GM12878 (cell line): ENCODE measurements around the gene ADCY5. TPM values are rescaled to one million over a fixed set of nuclear protein-coding genes. Genes with fewer than 3 reads are reported as not detected.

ENCODE experiments used
- ATAC-seq: fragments of 200-7000 bp; cut with Tn5 transposase; 3 replicates; pipeline ENCODE4 v1.9.1; 2020; ENCODE audit warnings: mild to moderate bottlenecking, moderate library complexity
- BruUV-seq: library from RNA; stranded (reverse); fragments of 400-500 nt; replicated peaks from 2 replicates; lab custom pipeline; 2021; lab: Mats Ljungman, UMichigan
- CTCF ChIA-PET: fragments of 300-600 bp; sonication (Branson Sonifier 250); formaldehyde crosslinking; extraction: SDS; loops from one replicate; lab custom pipeline; 2021; ENCODE audit warnings: inconsistent platforms; lab: Yijun Ruan, JAX
- POLR2A ChIA-PET: fragments of 350-600 bp; formaldehyde crosslinking; extraction: SDS; loops from one replicate; lab custom pipeline; 2021; ENCODE audit warnings: inconsistent platforms; lab: Charles Lee
- RAD21 ChIA-PET: fragments of 300-600 bp; sonication (Branson Sonifier 250); formaldehyde crosslinking; loops from one replicate; lab custom pipeline; 2023; ENCODE audit warnings: antibody characterized with exemption; ENCODE audit not compliant: unreplicated experiment; lab: Charles Lee
- SMC1A ChIA-PET: fragments of 300-600 bp; sonication (Branson Sonifier 250); formaldehyde crosslinking; loops from one replicate; lab custom pipeline; 2023; ENCODE audit not compliant: unreplicated experiment, uncharacterized antibody; lab: Charles Lee
- DNase-seq: peaks from one replicate; pipeline ENCODE4 v3.0.0-alpha.2; 2011; ENCODE audit warnings: low read depth, low spot score
- FAIRE-seq: peaks from 3 replicates; lab custom pipeline; 2011; peaks lifted over from hg19 to GRCh38; lab: Jason Lieb, UNC
- H2AFZ ChIP-seq: 2 replicates; pipeline ENCODE4 v1.6.0; 2011; ENCODE audit warnings: low read depth, low read length, control low read depth; ENCODE audit not compliant: control insufficient read depth
- H3K27ac ChIP-seq: 2 replicates; pipeline ENCODE4 v1.5.1; 2011; ENCODE audit warnings: control low read depth; ENCODE audit not compliant: control insufficient read depth, insufficient read depth
- H3K27me3 ChIP-seq, 2 experiments: replicated peaks in 1 of 2; 2 replicates each; pipeline versions ENCODE4 v1.6.0 to v1.6.1; 2011; ENCODE audit warnings: low read length in 1 of 2; ENCODE audit not compliant: control insufficient read depth in 2 of 2, insufficient read depth in 2 of 2
- H3K36me3 ChIP-seq, 2 experiments: 2 replicates each; pipeline ENCODE4 v1.5.1; 2011; ENCODE audit warnings: low read length in 1 of 2; ENCODE audit not compliant: control insufficient read depth in 2 of 2, insufficient read depth in 2 of 2
- H3K4me1 ChIP-seq: 2 replicates; pipeline ENCODE4 v1.6.1; 2011; ENCODE audit warnings: mild to moderate bottlenecking, low read length, moderate library complexity, mixed read lengths; ENCODE audit not compliant: control insufficient read depth, insufficient read depth
- H3K4me2 ChIP-seq: 2 replicates; pipeline ENCODE4 v1.6.0; 2011; ENCODE audit warnings: control low read depth; ENCODE audit not compliant: control insufficient read depth, insufficient read depth
- H3K4me3 ChIP-seq: fragments of 200-600 bp; sonication (generic); 2 replicates; pipeline ENCODE4 v1.5.1; 2016
- H3K79me2 ChIP-seq: 2 replicates; pipeline ENCODE4 v1.6.0; 2011; ENCODE audit warnings: low read length; ENCODE audit not compliant: control insufficient read depth, insufficient read depth
- H3K9ac ChIP-seq: 2 replicates; pipeline ENCODE4 v1.8.0; 2011; ENCODE audit warnings: low read length, control low read depth, mixed read lengths; ENCODE audit not compliant: control insufficient read depth, insufficient read depth
- H3K9me3 ChIP-seq: replicated peaks from 3 replicates; pipeline ENCODE4 v1.5.1; 2011; ENCODE audit warnings: mild to moderate bottlenecking, low read length; ENCODE audit not compliant: control insufficient read depth, insufficient read depth
- H4K20me1 ChIP-seq: 2 replicates; pipeline ENCODE4 v1.6.0; 2011; ENCODE audit not compliant: control insufficient read depth, insufficient read depth
- HCFC1 ChIP-seq: fragments of 150-350 bp; IDR thresholded peaks from 2 replicates; pipeline ENCODE4 v1.6.1; 2014; ENCODE audit warnings: low read length
- IRF4 ChIP-seq: IDR thresholded peaks from 2 replicates; pipeline ENCODE4 v1.6.1; 2011; ENCODE audit warnings: low read depth, low read length
- LARP7 ChIP-seq: fragments of 450-650 bp; IDR thresholded peaks from 2 replicates; pipeline ENCODE4 v1.6.1; 2017; ENCODE audit warnings: mild to moderate bottlenecking
- RAD21 ChIP-seq: IDR thresholded peaks from 2 replicates; pipeline ENCODE4 v1.6.1; 2011; ENCODE audit warnings: mild to moderate bottlenecking, low read depth, low read length, moderate library complexity; ENCODE audit not compliant: insufficient read depth
- RCOR1 ChIP-seq: conservative IDR thresholded peaks from 2 replicates; pipeline ENCODE4 v1.6.1; 2012; ENCODE audit warnings: low read depth, low read length, improper control_type of control experiment
- SMAD1 ChIP-seq: fragments of 450-650 bp; IDR thresholded peaks from 2 replicates; pipeline ENCODE4 v1.6.1; 2018; ENCODE audit warnings: mild to moderate bottlenecking, low read depth; ENCODE audit not compliant: partially characterized antibody
- SMC3 ChIP-seq: IDR thresholded peaks from 2 replicates; pipeline ENCODE4 v1.6.1; 2011; ENCODE audit warnings: low read length, improper control_type of control experiment, borderline replicate concordance
- YY1 ChIP-seq: IDR thresholded peaks from 2 replicates; pipeline ENCODE4 v1.6.1; 2011; ENCODE audit warnings: low read depth, mild to moderate bottlenecking, low read length
- WGBS: methylation state at CpG from one replicate; pipeline ENCODE4 v1.1.6; 2016; ENCODE audit warnings: low lambda C conversion rate; ENCODE audit not compliant: insufficient replicate concordance, insufficient coverage; ENCODE audit errors: missing lambda C conversion rate; 5-methylcytosine and 5-hydroxymethylcytosine counted together
- in situ Hi-C: fragments of 300-500 bp; cut with MboI; formaldehyde crosslinking; loops from 9 replicates; pipeline ENCODE4 v1.14.3; 2018; ENCODE audit warnings: mixed read lengths
- intact Hi-C: fragments of 100-400 bp; cut with micrococcal nuclease; formaldehyde crosslinking; loops from one replicate; pipeline ENCODE4 v1.14.2; 2022; ENCODE audit not compliant: unreplicated experiment
- polyA plus RNA-seq, 11 experiments: library from polyadenylated mRNA; depleted of rRNA in 4 of 11; unstranded in 6 of 11; stranded (reverse) in 5 of 11; fragments of >200 nt; fragmentation: Nextera tagmentation in 4 of 11; fragmentation: Illumina TruSeq in 1 of 11; extraction: Ambion mirVana in 4 of 11; extraction: Trizol in 1 of 11; gene quantifications; 1 replicate in 1 of 11; 2 replicates in 10 of 11; pipeline versions ENCODE4 v1.2.1 to v1.2.3, GENCODE V29; 2011 to 2016; ENCODE audit warnings: inconsistent platforms in 2 of 11, missing spikeins in 2 of 11, low read depth in 1 of 11
- total RNA-seq, 4 experiments: library from RNA; depleted of rRNA in 3 of 4; stranded (reverse); fragments of >200 nt in 3 of 4; fragmentation: Illumina TruSeq in 1 of 4; extraction: Trizol in 1 of 4; gene quantifications; 2 replicates each; pipeline versions ENCODE4 v1.2.1 to v1.2.3, GENCODE V29; 2013 to 2021
- TF ChIP-seq, protein P1 (sequence below): IDR thresholded peaks from 2 replicates; pipeline ENCODE4 v1.6.1; 2012; ENCODE audit warnings: low read depth, low read length, improper control_type of control experiment
- TF ChIP-seq, protein P2 (sequence below): IDR thresholded peaks from 2 replicates; pipeline ENCODE4 v1.6.1; 2012; ENCODE audit warnings: mild to moderate bottlenecking, low read depth, low read length
- TF ChIP-seq, protein P3 (sequence below), 3 experiments: IDR thresholded peaks in 2 of 3; conservative IDR thresholded peaks in 1 of 3; 2 replicates each; pipeline ENCODE4 v1.5.1; 2011; ENCODE audit warnings: low read depth in 3 of 3, low read length in 3 of 3, mild to moderate bottlenecking in 3 of 3, control low read depth in 2 of 3, moderate library complexity in 2 of 3, inconsistent platforms in 1 of 3, mixed read lengths in 1 of 3; ENCODE audit not compliant: control insufficient read depth in 2 of 3, insufficient read depth in 1 of 3; ENCODE audit errors: extremely low read depth in 1 of 3

Gene ADCY5
- total and polyA plus RNA-seq, 10 of the 15 experiments (the other 5 are each of a cell fraction or from before 2014, with no cell fraction given) = under 0.01 to 0.24 (median 0.02) TPM; not detected in 4

DNA sequence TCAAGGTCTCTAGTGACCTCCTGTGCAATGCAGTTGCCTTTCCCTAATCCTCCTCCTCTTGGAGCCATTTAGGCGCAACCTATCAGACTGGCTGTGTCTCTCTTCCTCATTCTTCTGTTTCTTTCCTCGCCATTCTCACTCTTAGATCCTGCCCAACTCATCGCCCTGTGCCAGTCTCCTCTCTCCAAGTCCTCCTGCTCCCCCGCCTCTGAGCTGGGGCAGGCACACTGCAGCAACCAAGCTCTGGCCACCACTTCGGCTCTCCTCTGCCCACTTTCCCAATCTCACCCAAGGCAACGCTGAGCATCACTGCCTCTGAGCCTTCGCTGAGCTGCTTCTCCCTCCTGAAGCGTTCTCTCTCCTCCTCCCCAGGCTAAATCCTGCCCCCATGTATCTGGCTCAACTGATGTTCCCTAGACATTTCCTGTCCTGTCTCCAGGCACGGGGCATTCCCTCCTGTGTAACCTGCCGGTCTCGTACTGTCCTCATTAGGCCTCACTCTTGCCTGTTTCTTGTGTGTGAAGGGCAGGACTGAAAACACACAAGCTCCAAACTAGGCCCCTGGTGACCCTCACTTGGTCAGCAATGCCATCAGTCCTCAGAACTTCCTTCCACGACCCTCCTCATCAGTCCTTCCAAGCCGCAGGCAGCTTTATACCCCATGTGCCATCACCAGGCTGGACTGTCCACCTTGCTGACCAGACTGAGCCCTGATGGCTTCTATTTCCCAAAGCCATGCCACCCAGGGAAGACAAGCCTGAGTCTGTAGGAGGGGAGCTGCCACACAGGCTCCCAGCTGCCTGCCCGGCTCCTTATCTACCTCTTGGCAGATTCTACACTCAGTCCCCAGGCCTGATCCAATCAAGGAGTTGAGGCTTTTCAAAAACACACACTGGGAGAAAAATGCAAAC, 161.6 kb downstream of the ADCY5 start (continued):
- TF ChIP-seq SMAD1 = no peak
- TF ChIP-seq, protein P1, sequence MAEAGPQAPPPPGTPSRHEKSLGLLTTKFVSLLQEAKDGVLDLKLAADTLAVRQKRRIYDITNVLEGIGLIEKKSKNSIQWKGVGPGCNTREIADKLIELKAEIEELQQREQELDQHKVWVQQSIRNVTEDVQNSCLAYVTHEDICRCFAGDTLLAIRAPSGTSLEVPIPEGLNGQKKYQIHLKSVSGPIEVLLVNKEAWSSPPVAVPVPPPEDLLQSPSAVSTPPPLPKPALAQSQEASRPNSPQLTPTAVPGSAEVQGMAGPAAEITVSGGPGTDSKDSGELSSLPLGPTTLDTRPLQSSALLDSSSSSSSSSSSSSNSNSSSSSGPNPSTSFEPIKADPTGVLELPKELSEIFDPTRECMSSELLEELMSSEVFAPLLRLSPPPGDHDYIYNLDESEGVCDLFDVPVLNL = no peak
- TF ChIP-seq, all 136 proteins: peak for 0

DNA sequence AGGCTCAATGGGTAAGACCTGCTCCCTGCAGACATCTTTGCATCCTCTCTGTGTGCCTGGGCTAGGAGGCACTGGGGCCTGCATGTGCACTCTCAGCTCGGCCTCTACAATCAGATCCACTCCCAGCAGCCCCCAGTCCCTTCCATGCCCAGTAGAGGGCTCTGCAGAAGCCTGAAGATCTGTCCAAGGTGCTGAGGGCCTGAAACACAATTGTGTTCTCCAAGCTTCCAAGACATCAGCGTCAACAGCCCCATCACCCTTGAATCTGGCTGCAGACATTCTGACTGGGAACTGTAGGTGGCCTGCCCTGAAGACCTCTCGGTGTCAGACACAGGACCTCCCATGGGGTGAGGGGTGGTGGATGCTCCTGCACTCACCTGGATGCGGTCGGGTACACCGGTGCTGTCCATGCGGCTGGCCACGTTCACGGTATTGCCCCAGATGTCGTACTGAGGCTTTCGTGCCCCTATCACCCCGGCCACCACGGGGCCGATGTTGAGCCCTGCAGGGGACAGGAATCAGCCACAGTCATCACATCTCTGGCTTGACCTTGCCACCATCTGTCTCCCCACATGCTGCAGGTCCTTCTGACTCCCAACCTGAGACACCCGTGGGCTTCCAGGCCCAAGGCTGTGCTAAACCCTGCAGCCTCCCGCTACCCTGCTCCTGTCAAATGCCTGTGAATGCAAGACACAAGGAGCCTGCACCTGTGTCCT, 162.4 kb downstream of the ADCY5 start:
- POLR2A ChIA-PET = no interaction called here
- Histone ChIP-seq H4K20me1 (no peaks in the 10 kb centered on the region), H3K4me2 (no peak overlapping the region), H3K4me3 (no peak overlapping the region), H3K27ac (no peak overlapping the region), H3K9ac (no peak overlapping the region), H3K27me3 (no peaks in the 10 kb centered on the region; a peak in 1 of 4 replicates), H3K79me2 (no peaks in the 10 kb centered on the region), H2AFZ (no peak overlapping the region), H3K4me1 (no peaks in the 10 kb centered on the region), H3K36me3 (no peaks in the 10 kb centered on the region), H3K9me3 (no peaks in the 10 kb centered on the region)
- no TSS peak for BruUV-seq
- in situ Hi-C loops = no loop called here
- intact Hi-C loops = no loop called here
- FAIRE-seq (no peak), ATAC-seq (peak; percentile 98), DNase-seq (no peak)
- RAD21 ChIA-PET = interaction anchor here (1.1 kb wide), 1 partner anchor 17 kb away, joined by 3 read pairs; no protein-coding TSS in a partner anchor
- 62% methylated on average over 16 of the region's 16 CpGs for WGBS
- CTCF ChIA-PET = interaction anchor here (0.6 to 1.1 kb wide), 2 partner anchors 15 to 236 kb away, joined by 3 to 4 read pairs; no protein-coding TSS in a partner anchor
- TF ChIP-seq, protein P2, sequence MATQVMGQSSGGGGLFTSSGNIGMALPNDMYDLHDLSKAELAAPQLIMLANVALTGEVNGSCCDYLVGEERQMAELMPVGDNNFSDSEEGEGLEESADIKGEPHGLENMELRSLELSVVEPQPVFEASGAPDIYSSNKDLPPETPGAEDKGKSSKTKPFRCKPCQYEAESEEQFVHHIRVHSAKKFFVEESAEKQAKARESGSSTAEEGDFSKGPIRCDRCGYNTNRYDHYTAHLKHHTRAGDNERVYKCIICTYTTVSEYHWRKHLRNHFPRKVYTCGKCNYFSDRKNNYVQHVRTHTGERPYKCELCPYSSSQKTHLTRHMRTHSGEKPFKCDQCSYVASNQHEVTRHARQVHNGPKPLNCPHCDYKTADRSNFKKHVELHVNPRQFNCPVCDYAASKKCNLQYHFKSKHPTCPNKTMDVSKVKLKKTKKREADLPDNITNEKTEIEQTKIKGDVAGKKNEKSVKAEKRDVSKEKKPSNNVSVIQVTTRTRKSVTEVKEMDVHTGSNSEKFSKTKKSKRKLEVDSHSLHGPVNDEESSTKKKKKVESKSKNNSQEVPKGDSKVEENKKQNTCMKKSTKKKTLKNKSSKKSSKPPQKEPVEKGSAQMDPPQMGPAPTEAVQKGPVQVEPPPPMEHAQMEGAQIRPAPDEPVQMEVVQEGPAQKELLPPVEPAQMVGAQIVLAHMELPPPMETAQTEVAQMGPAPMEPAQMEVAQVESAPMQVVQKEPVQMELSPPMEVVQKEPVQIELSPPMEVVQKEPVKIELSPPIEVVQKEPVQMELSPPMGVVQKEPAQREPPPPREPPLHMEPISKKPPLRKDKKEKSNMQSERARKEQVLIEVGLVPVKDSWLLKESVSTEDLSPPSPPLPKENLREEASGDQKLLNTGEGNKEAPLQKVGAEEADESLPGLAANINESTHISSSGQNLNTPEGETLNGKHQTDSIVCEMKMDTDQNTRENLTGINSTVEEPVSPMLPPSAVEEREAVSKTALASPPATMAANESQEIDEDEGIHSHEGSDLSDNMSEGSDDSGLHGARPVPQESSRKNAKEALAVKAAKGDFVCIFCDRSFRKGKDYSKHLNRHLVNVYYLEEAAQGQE = peak; percentile 99
- TF ChIP-seq SMC3 = peak; percentile 56; the same call in 1 of the 2 replicates
- no peak for TF ChIP-seq LARP7
- no peak for TF ChIP-seq HCFC1
- peak; percentile 48 for TF ChIP-seq RAD21
- TF ChIP-seq YY1 = peak; percentile 54; the same call in 1 of the 2 replicates
- TF ChIP-seq IRF4 = 0 out of 2 replicates have a peak, but pooled peaks have one; percentile 40
- TF ChIP-seq, protein P3, sequence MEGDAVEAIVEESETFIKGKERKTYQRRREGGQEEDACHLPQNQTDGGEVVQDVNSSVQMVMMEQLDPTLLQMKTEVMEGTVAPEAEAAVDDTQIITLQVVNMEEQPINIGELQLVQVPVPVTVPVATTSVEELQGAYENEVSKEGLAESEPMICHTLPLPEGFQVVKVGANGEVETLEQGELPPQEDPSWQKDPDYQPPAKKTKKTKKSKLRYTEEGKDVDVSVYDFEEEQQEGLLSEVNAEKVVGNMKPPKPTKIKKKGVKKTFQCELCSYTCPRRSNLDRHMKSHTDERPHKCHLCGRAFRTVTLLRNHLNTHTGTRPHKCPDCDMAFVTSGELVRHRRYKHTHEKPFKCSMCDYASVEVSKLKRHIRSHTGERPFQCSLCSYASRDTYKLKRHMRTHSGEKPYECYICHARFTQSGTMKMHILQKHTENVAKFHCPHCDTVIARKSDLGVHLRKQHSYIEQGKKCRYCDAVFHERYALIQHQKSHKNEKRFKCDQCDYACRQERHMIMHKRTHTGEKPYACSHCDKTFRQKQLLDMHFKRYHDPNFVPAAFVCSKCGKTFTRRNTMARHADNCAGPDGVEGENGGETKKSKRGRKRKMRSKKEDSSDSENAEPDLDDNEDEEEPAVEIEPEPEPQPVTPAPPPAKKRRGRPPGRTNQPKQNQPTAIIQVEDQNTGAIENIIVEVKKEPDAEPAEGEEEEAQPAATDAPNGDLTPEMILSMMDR (IDR thresholded peaks at IDR 0.05 in 2 of 3, conservative IDR thresholded peaks at IDR 0.05 in 1 of 3; ENCODE audit: control insufficient read depth in 2 of 3, extremely low read depth in 1 of 3, insufficient read depth in 1 of 3, low read depth in 3 of 3, low read length in 3 of 3) = peak; percentile 75 to 90 (median 87)
- TF ChIP-seq RCOR1 = 0 out of 2 replicates have a peak, but pooled peaks have one; percentile 62
- SMC1A ChIA-PET = no interaction called here
